Pons (tissue), 1 donor: ENCODE results near the gene FAM193A.
"Not testable (repeated sequence)": the region's sequence is repeated elsewhere in the genome, so short reads cannot be mapped to it uniquely, and the experiment has no call there.

Experiments
- DNase-seq: peaks from one replicate; pipeline ENCODE4 v3.0.0-alpha.2; 2016; ENCODE audit warnings: low spot score

The FAM193A gene

DNA sequence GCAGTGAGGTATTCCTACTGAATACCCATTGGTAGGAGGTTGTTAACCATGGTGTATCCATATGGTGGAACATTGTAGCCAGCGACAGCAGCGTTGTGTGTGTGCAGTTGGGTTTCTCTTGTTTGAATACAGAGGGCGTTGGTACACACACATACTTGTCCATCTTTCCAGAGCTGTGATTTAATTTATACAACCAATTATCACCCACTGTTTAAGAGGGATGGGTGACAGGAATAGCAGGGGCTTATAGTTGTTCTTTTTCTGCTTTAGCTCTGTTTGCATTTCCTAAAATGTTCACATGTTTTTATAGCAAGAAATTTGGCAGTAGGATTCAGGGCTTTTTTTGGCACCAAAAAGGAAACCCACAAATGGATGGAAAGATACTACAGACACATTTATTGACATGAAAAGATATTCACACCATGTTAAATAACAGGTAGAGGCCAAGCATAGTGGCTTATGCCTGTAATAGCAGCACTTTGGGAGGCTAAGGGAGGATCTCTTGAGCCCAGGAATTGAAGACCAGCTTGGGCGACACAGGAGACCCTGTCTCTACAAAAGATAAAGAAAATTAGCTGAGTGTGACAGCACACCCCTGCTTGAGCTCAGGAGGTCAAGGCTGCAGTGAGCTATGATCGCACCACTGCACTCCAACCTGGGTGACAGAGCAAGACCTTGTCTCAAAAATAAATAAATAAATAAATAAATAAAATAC lies 159.1 kb downstream of the FAM193A start:
- DNase-seq = no peak

DNA sequence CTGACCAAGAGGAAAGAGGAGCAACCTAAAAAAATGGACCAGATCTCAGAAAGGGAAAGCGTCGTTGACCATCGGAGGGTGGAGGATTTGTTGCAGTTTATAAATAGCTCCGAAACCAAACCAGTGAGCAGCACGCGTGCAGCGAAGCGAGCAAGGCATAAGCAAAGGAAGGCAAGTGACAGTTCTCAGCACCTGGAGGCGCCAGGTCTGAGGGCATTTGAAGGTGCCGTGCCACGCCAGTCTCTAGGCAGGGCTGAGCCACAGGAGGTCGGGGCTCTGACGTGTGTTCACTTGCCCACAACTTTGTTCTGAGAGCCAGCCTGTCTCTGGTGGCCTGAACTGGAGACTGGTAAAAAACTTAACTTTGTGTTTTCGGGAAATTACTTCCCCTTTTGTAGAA lies 160.0 kb downstream of the FAM193A start:
- no peak for DNase-seq

GRCh38 chr4:2697995-2698414 lies 161.6 kb downstream of the FAM193A start:
- no peak for DNase-seq

DNA sequence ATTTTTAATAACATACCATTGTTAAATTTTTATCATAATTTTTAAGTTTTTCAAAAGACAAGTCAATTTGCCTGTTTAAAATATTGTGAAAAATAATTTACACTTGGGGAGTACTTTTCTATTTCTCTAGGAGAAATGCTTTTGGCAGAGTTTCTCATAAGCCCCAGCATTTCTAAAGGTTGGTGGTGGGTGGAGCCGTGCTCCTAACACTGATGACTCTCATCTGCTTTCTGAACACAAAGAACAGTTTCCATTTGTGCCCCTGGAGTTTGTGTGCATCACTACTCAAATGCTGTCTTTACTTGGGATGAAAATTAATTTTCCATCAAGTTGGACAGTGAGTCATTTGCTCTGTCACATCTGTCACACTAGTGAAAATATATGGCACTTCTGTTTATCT lies 162.1 kb downstream of the FAM193A start:
- DNase-seq = no peak

DNA sequence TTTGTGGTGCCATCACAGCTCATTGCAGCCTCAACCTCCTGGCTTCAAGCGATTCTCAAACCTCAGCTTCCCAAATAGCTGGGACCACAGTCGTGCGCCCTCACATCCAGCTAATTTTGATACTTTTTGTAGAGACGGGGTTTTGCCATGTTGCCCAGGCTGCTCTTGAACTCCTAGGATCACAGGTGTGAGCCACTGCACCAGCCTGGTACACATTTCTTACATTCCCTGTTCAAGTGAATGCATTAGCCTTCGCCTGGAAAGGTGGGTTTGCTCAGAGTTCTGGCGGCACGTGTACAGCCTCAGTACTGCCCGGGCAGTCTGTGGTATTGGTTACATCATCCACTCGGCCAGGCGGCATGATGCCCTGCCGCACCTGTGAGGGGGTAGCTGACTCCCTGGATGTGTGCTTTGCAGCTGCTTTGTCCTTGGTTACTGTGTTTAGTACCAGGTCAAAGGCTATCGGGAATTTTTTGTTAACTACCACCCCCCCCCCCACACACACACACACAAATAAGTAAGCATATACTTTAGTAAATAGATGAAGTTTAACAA lies 162.6 kb downstream of the FAM193A start:
- no peak for DNase-seq

GRCh38 chr4:2699534-2699933 lies 163.1 kb downstream of the FAM193A start:
- no peak for DNase-seq

DNA sequence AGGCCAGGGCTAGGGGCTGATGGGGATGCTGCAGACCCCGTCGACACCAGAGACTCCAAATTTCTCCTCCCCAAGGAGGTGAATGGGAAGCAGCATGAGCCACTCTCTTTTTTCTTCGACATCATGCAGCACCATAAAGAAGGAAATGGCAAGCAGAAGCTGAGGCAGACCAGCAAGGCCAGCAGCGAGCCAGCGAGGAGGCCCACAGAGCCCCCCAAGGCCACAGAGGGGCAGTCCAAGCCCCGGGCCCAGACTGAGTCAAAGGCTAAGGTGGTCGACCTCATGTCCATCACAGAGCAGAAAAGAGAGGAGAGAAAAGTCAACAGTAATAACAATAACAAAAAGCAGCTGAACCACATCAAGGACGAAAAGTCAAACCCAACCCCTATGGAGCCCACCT lies 163.6 kb downstream of the FAM193A start:
- DNase-seq = no peak

DNA sequence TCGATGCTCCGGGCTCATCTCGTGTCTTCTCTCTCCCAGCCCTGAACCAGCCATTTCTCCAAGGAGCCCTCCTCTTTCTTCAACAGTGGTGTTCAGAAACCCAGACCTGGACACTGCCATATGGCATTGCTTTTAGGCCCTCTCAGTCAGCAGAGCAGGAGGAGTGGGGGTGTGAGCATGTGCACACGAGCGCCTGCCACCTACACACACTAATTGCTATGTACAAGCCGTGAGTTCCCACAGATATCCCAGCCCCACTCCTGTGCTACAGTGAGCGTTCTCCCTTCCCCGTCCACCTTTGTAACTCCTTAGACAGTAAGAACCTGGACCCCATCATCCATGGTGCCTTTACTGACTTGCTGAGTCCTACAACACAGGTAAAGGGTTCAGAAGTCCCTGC lies 165.9 kb downstream of the FAM193A start:
- no peak for DNase-seq

DNA sequence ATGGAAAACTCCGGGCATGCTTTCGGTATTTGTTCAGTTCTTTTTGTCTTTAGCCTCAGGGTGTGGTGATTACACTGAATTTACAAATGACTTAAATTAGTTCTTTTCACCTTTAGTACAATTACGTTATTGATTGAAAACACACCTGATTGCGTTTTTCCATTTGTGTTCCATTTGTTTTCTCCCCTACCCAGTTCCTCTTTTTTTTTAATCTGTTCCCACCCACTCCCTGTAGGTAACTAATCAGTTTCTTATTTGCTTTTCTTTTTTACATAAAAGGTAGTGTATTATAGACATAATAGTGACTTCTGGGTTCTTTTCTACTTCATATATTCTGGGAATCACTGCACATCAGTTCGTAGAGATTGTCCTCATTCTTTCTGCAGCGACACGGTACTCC lies 166.3 kb downstream of the FAM193A start:
- DNase-seq = no peak

- DNase-seq = no peak
Measured at GRCh38 chr4:2712261-2712842, 175.9 kb downstream of the FAM193A start.

GRCh38 chr4:2713337-2713736 lies 176.9 kb downstream of the FAM193A start:
- no peak for DNase-seq

GRCh38 chr4:2714061-2714770 lies 177.8 kb downstream of the FAM193A start:
- no peak for DNase-seq

DNA sequence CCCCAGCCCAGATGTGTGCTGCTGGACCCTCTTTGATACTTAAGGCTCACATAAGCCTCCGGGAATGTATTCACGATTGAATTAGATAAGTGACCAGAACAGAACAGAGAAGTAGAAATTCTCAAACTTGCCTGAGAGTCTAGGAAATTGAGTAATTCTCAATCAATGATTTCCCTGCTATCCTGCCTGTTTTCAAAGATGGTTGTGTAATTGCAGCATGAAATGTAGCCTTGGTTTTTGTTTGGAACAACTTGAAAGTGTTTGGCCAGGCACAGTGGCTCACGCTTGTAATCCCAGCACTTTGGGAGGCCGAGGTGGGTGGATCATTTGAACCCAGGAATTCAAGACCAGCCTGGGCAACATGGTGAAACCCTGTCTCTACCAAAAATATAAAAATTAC lies 178.5 kb downstream of the FAM193A start:
- no peak for DNase-seq

- DNase-seq = no peak
Measured at GRCh38 chr4:2715426-2715825, 179.0 kb downstream of the FAM193A start.

DNA sequence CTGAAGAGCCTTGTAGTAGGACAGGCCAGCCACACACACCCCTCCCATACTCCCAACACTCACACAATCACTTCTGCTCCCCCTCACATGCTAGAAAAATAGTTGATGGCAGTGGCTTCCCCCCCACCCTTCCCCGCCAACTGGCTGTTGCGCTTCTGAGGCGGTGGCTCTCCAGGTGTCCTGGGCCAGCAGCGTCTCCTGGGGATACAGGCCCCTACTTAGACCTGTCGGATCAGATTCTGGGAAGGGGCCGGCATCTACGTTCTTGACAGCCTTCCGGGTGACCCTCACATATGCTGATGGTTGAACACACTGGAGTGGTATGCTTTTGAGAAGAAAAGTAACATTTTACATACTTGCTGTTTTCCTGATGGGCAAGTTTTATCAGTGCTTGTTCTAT lies 179.8 kb downstream of the FAM193A start:
- no peak for DNase-seq

DNA sequence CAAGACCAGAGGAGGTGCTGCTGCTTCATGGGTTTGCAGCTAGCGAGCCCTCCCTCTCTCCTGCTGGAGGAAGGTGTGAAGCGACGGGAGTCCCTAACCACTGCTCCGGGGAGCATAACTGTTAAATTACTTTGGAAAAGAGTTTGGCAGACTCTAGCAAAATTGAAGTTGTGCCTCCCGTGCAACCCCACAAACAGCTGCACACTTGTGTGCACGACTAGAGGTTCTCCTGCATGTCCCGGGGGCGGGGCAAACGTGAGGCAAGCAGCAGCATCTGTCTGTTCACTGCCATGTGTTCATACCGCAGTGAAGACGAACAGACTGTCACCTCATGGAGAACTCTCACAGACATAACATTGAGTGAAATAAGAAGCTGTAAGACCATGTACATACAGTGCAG lies 185.1 kb downstream of the FAM193A start:
- no peak for DNase-seq

DNA sequence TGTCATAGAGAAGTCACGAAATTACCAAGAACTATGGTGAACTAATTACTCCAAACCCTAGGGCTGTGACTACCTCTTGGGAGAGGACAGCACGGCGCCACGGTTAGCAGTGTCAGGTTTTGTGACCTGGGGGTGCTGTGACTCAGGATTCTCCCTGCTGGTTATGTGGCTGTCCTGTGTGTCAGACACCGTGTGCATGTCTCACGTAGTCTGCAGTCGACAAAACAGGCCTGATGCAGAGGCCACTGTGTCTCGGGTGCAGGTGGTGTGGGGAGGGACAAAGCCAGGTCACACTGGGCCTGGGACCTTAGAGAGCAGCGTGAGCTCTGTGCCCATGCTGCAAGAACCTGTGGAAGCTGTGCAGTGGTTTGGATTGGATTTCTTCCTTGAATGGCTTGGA lies 185.6 kb downstream of the FAM193A start:
- no peak for DNase-seq

GRCh38 chr4:2723751-2724150 lies 187.3 kb downstream of the FAM193A start:
- DNase-seq = no peak

GRCh38 chr4:2725380-2725779 lies 188.9 kb downstream of the FAM193A start:
- DNase-seq = no peak

- not testable (repeated sequence) for DNase-seq
Measured at GRCh38 chr4:2726881-2727280, 190.4 kb downstream of the FAM193A start.

- DNase-seq = no peak
Measured at GRCh38 chr4:2728221-2728620, 191.8 kb downstream of the FAM193A start.

GRCh38 chr4:2728806-2729532 lies 192.5 kb downstream of the FAM193A start:
- DNase-seq = no peak

- DNase-seq = no peak
Measured at GRCh38 chr4:2729533-2729875, 193.1 kb downstream of the FAM193A start.
